ENCODE measurements around the gene UBE2I.
"Not testable (repeated sequence)": the region's sequence is repeated elsewhere in the genome, so short reads cannot be mapped to it uniquely, and the experiment has no call there.

UBE2I gene

GRCh38 chr16:1314399-1315068 lies 5.1 kb downstream of the UBE2I start:
- no peak for DNase-seq (ENCODE audit: low read depth)

GRCh38 chr16:1315081-1316032 lies 5.9 kb downstream of the UBE2I start:
- no peak for DNase-seq (ENCODE audit: low read depth)

- DNase-seq (ENCODE audit: low read depth): no peak
Measured at GRCh38 chr16:1316033-1316405, 6.6 kb downstream of the UBE2I start.

GRCh38 chr16:1317479-1318267 lies 8.2 kb downstream of the UBE2I start:
- no peak for DNase-seq (ENCODE audit: low read depth)

GRCh38 chr16:1318268-1318545 lies 8.8 kb downstream of the UBE2I start:
- DNase-seq (ENCODE audit: low read depth): no peak

- DNase-seq (ENCODE audit: low read depth): no peak
Measured at GRCh38 chr16:1319041-1319440, 9.6 kb downstream of the UBE2I start.

GRCh38 chr16:1320097-1320496 lies 10.7 kb downstream of the UBE2I start:
- DNase-seq (ENCODE audit: low read depth): no peak

GRCh38 chr16:1320658-1321240 lies 11.3 kb downstream of the UBE2I start:
- DNase-seq (ENCODE audit: low read depth): no peak

- DNase-seq (ENCODE audit: low read depth): no peak
Measured at GRCh38 chr16:1322407-1322806, 13.0 kb downstream of the UBE2I start.

GRCh38 chr16:1323296-1324239 lies 14.1 kb downstream of the UBE2I start:
- DNase-seq (ENCODE audit: low read depth): no peak

- no peak for DNase-seq (ENCODE audit: low read depth)
Measured at GRCh38 chr16:1324286-1324826, 14.9 kb downstream of the UBE2I start.

GRCh38 chr16:1325261-1325660 lies 15.8 kb downstream of the UBE2I start:
- no peak for DNase-seq (ENCODE audit: low read depth)

- DNase-seq (ENCODE audit: low read depth): no peak
Measured at GRCh38 chr16:1325673-1326371, 16.4 kb downstream of the UBE2I start.

- no peak for DNase-seq (ENCODE audit: low read depth)
Measured at GRCh38 chr16:1326391-1326790, 17.0 kb downstream of the UBE2I start.

- no peak for DNase-seq (ENCODE audit: low read depth)
Measured at GRCh38 chr16:1326946-1327618, 17.6 kb downstream of the UBE2I start.

GRCh38 chr16:1327619-1327947 lies 18.1 kb downstream of the UBE2I start:
- no peak for DNase-seq (ENCODE audit: low read depth)

GRCh38 chr16:1328136-1328535 lies 18.7 kb downstream of the UBE2I start:
- DNase-seq (ENCODE audit: low read depth): not testable (repeated sequence)

- not testable (repeated sequence) for DNase-seq (ENCODE audit: low read depth)
Measured at GRCh38 chr16:1328961-1329360, 19.5 kb downstream of the UBE2I start.

- no peak for DNase-seq (ENCODE audit: low read depth)
Measured at GRCh38 chr16:1330260-1330914, 21.0 kb downstream of the UBE2I start.

All from activated gamma-delta T cell treated with anti-CD3 and anti-CD28 coated beads, Interleukin-2, amount 50 U/mL, for 16 hours (primary cell).